ENCODE measurements around the gene SLC33A1. TPM values are rescaled to one million over a fixed set of nuclear protein-coding genes. Genes with fewer than 3 reads are reported as not detected.

The SLC33A1 gene
- total RNA-seq, 4 donors from 2014 or later, result 16.1 to 30.4 (median 26.8) TPM

DNA sequence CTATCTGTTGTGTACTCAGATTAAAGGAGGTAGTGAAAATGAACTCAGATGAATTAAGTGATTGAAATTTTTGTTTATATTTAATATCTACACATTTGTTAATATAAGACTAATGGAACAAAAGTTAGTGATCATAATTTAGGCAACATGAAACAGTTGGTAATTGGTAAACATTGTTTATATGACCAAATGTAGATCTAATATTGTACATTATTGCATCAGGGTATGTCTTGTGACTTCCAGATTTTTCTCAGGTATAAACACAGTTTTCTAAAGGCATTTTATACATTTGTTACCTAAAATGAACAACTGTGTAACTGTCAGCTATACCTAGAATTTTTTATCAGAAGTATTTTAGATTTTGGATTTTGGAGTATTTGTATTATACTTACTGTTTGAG is 31.1 kb upstream of the SLC33A1 start:
- TF ChIP-seq CTCF (IDR thresholded peaks at IDR 0.05), result no peak
- ATAC-seq (ENCODE audit: low FRiP score) (no peak), DNase-seq (ENCODE audit: low spot score) (no peak)

GRCh38 chr3:155884292-155884691 is 30.1 kb upstream of the SLC33A1 start:
- ATAC-seq (ENCODE audit: low FRiP score), result no peak
- TF ChIP-seq CTCF (IDR thresholded peaks at IDR 0.05), result no peak
- DNase-seq (ENCODE audit: low spot score), result no peak

DNA sequence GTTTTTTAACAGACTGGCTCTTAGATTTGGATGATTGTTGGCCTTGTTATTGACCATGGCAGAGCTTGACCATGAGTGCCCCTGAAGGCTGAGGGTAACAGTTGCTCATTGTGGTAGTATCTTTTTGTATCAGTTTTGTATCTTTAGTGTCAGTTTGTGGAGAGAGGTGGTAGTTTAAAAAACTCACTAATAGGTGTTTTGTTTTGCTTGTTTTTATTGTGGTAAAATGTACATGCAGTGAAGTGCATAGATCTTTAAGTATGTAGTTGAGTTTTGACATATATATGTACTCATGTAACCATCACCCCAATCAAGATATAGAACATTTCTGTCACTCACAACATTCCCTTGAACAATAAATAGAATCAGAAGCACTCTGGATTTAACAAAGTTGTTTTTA is 26.1 kb upstream of the SLC33A1 start:
- ATAC-seq (ENCODE audit: low FRiP score) (no peak), DNase-seq (ENCODE audit: low spot score) (no peak)
- no peak for TF ChIP-seq CTCF (IDR thresholded peaks at IDR 0.05)

DNA sequence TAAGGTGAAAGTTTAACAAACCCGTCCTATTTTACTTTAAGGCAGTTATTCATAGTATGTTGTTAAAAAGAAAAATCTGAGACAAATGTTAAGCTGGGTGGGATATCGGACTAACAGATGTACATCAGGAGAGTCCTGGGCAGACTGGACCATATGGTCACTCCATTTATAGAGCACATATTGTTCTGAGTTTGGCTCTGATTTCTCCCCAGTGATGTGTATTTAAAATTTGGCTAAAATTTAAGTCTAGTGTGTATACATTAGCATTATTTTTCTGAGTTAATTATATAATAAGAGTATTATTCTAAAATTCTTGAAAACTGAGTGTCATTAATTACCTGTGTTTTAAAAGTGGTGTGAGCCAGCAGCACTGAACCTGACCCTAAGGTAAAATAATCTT is 22.3 kb upstream of the SLC33A1 start:
- TF ChIP-seq CTCF (IDR thresholded peaks at IDR 0.05), result no peak
- DNase-seq (ENCODE audit: low spot score) (no peak), ATAC-seq (ENCODE audit: low FRiP score) (no peak)

DNA sequence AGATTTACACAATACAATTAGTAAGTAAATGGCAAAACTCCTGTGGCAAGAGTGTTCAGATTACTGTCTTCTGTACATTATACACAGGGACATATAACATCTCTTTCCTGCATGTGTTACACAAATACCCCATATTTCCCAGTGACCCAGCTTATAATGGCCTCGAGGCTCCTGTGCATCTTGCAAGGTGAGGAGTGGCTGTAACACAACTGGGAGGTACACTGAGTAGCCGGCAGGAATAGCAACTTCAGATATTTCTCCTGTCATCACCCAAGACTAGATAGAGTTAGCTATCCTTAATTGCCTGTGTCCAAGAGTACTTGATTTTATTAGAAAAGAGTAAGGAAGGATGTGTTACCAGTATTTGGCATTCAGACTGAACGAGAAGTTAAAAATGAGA is 21.8 kb upstream of the SLC33A1 start:
- ATAC-seq (ENCODE audit: low FRiP score) (no peak), DNase-seq (ENCODE audit: low spot score) (no peak)
- no peak for TF ChIP-seq CTCF (IDR thresholded peaks at IDR 0.05)

GRCh38 chr3:155872904-155873646 is 18.8 kb upstream of the SLC33A1 start:
- TF ChIP-seq CTCF (IDR thresholded peaks at IDR 0.05), result no peak
- ATAC-seq (ENCODE audit: low FRiP score), result no peak
- DNase-seq (ENCODE audit: low spot score), result no peak

- DNase-seq (ENCODE audit: low spot score) (no peak), ATAC-seq (ENCODE audit: low FRiP score) (no peak)
- no peak for TF ChIP-seq CTCF (IDR thresholded peaks at IDR 0.05)
Measured at GRCh38 chr3:155871746-155872158, 17.5 kb upstream of the SLC33A1 start.
